HK-2 (cell line): ENCODE data around the gene RPS6KA5.
"Not testable (repeated sequence)": the region's sequence is repeated elsewhere in the genome, so short reads cannot be mapped to it uniquely, and the experiment has no call there.

Experiments used
- DNase-seq: peaks from one replicate; pipeline ENCODE4 v3.0.0-alpha.2; 2018; ENCODE audit not compliant: unreplicated experiment

Gene RPS6KA5

GRCh38 chr14:90871605-90872233 lies 188.7 kb downstream of the RPS6KA5 start:
- DNase-seq = no peak

DNA sequence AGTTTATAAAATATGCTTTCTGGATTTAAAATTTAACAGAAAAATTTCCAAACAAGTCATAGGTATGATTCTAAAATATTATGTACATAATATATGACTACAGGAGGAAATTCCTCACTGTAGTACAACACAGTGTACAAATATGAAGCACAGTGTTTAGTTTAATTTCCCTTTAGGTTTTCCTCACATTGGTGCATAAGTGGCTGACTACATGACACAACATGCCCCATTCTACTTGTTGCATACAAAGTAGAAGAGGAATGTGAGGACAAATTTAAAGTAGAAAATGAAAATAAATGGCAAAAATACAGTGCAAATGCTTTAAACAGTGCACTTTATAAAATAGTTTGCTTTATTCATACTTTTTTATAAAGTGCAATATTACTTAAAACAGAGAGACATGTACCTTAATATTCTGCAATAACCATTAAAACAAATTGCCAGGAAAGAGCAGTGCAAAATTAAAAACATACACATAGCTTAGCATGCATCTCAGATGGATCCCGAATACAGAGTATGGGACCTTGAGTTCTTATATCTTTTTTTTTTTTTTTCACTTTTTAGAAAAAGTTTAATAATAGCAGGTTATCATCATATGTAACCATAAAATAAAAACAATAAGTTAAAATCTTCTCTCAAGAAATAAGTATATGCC lies 189.4 kb downstream of the RPS6KA5 start:
- DNase-seq = no peak

GRCh38 chr14:90867501-90867900 lies 192.9 kb downstream of the RPS6KA5 start:
- DNase-seq = no peak

GRCh38 chr14:90866833-90867232 lies 193.6 kb downstream of the RPS6KA5 start:
- DNase-seq = no peak

DNA sequence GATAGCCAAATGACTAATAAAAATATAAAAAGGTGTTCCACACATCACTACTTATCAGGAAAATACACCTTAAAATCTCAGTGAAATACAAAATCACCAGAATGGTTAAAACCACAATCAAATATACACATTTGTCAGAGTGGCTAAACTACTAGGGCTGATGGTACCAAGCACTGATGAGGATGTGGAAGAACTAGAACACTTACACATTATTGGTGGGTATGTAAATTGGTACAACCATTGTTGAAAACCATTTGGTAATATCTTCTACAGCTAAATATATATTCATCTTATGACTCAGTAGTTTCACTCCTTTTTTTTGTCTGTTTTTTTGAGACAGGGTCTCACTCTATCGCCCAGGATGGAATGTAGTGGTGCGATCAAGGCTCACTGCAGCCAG lies 195.7 kb downstream of the RPS6KA5 start:
- no peak for DNase-seq

DNA sequence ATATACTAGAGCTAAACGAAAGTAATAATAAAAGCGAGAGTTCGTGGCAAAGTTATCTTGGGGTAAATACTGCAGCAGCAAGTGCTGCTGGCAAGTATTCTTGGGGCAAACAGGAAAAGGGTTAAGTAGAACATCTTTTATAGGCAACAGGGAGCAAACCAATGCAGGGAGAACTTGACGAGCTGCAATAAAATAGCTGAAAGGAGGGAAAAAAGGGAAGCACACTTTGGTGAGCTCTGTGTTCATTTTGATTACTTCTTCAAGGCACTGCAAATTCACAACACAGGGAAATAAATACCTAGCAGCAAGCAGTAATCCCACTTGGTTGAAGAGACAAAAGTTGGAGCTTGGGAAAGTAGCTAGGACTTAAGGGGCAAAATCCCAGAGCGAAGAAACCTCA lies 201.9 kb downstream of the RPS6KA5 start:
- no peak for DNase-seq

GRCh38 chr14:90857866-90858265 lies 202.6 kb downstream of the RPS6KA5 start:
- DNase-seq = no peak

GRCh38 chr14:90856115-90856514 lies 204.3 kb downstream of the RPS6KA5 start:
- DNase-seq = not testable (repeated sequence)

DNA sequence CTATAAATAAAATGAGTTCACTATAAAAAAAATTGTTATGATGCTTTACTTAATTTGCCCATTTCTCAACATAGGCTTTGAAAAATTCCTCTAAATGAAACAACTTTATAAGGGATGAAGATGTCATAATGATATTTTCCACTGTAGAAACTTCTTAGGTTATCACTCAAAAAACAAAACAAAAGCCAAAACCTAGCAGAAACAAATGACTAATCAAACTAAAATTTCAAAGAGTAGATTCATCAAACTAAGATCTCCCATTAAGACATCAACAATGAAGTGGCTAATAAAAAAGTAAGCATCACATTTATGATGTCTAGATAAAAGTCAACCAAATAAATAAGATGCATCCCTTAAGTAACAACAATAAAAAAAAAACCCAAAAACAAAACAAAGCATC lies 207.3 kb downstream of the RPS6KA5 start:
- no peak for DNase-seq

- no peak for DNase-seq
Observed at GRCh38 chr14:90851327-90852036, 209.0 kb downstream of the RPS6KA5 start.

- DNase-seq = peak; percentile 48
Observed at GRCh38 chr14:90850487-90850886, 210.0 kb downstream of the RPS6KA5 start.

DNA sequence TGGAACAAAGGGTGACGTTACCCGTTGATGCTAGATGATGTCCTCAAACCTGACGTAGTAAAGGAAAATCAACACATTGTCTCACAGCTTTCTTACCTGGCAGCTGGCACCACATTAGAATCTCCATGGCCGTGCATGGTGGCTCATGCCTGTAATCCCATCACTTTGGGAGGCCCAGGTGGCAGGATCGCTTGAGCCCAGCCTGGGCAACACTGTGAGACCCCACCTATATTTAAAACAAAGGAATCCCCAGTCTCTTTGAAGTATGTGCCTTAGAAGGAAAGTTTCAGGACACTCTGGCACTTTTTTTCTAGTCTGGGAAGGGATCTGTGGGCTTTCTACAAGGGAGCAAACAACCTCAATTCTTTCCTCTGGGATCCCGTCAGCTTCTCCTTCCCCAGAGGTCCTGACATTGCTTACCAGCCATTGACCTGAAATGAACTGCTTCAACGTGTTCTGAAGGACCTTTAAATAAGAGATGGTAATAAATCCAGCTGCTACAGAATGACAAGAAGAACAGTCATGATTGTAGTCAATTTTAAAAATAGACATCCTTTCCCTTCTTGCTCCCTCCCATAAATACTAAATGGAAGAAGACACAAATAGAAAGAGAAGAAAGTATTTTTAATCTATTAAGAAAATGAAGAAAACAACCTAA lies 210.5 kb downstream of the RPS6KA5 start:
- no peak for DNase-seq

DNA sequence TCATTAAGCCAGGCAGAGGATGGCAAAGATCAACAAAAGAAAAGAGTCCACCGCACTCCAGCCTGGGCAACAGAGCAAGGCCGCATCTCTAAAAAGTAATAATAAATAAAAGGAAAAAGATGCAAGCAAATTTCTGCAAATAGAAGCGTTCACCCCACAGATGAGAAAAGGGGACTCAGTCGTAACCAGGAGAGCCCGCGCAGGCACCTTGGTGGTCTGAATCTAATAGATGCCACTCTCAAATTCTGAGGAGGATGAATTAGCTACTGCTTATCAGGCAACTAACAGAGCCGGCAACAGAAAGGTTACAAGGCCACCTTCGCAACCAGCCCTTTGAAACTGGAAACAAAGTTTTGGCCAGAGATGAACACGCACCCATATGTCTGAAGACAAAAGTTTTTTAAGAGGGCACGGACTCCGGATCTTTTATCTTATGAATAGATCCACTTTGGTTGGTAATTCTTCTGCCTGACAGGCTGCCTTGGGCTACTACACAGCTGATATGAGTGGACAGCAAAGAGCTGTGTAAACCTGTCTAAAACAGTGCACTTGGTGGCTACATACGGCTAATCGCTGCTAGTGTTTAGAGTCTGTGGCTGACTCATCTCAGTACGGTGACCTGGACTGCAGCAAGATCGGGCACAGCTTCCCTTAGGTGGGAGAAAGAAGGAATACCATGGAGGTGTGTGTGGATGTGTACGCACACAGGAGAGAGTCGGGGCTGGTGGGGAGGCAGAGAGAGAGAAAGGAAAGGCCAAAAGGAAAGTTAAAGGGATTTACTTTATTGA lies 211.3 kb downstream of the RPS6KA5 start:
- no peak for DNase-seq

- DNase-seq = no peak
Observed at GRCh38 chr14:90846511-90846910, 213.9 kb downstream of the RPS6KA5 start.

GRCh38 chr14:90844321-90844720 lies 216.1 kb downstream of the RPS6KA5 start:
- DNase-seq = no peak

- DNase-seq = no peak
Observed at GRCh38 chr14:90842726-90843125, 217.7 kb downstream of the RPS6KA5 start.

DNA sequence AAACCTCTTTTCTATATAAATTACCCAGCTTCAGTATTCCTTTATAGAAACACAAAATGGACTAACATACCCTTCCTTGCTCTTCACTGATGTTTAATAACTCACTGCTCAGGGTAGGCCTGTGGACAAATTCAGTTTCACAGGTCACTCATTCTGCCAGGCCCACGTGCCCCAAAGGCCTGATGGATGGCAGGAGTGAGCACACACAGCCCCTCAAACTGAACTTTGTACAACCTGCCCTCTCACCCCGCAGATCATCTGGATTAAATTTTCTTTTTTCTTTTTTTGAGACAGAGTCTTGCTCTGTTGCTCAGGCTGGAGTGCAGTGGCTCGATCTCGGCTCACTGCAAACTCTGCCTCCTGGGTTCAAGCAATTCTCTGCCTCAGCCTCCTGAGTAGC lies 219.8 kb downstream of the RPS6KA5 start:
- DNase-seq = not testable (repeated sequence)

GRCh38 chr14:90839889-90840266 lies 220.6 kb downstream of the RPS6KA5 start:
- no peak for DNase-seq

DNA sequence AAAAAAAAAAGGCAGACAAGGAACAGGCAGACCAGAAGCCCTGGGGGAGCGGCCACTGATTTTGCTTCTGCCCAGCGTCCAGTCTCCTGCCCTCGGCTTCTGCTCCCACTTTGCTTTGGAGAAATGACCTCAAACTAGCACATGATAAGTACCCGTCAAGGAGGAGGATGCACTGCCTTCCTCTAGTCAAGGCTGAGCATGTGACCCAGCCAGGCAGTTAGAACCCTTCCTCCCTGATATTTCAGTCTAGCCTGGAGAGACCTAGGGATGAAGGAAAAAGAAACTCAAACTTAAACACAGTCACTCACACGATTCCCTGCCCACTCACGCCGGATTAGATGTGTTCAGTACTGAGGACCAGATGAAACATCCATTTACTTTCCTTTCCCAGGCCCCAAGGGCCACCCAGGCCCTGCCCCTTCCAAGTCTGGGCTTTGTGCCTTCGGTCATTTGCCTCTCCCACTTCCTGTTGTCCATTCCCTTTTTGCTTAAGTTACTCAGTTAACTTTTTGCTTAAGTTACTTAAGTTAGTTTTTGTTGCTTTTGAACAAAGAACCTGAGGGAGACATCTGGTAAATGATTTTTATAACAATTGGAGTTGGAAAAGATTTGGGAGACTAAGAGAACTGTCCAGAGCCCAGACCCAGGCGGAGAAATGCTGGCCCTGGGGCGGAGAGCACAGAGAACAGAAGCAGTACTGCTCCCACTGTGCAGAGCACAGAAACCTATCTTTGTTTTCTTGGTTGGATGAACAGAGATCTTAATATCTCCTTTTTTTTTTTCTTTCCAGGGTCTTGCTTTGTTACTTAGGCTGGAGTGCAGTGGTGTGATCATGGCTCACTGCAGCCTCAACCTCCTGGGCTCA lies 221.2 kb downstream of the RPS6KA5 start:
- DNase-seq = no peak

DNA sequence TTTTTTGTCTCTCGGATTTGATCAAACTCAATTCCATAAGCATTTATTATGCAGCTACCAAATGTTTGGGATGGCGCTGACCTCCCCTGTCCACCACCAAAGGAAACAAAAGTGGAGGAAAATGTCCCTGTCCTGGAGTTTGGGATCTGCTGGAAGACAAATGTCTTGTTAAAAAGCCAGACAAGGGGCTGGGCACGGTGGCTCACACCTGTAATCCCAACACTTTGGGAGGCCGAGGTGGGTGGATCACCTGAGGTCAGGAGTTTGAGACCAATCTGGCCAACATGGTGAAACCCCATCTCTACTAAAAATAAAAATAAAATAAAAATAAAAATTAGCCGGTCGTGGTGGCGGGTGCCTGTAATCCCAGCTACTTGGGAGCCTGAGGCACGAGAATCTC lies 221.9 kb downstream of the RPS6KA5 start:
- not testable (repeated sequence) for DNase-seq

GRCh38 chr14:90837355-90837754 lies 223.1 kb downstream of the RPS6KA5 start:
- no peak for DNase-seq
